Upper lobe of left lung (tissue), 6 donors: ENCODE data around the gene SPDYE2. TPM values are rescaled to one million over a fixed set of nuclear protein-coding genes. Genes with fewer than 3 reads are reported as not detected.
"Not testable (repeated sequence)": the region's sequence is repeated elsewhere in the genome, so short reads cannot be mapped to it uniquely, and the experiment has no call there.

Experiments
- ATAC-seq, 2 donors: fragments of 200-7000 bp; cut with Tn5 transposase; one replicate each; pipeline ENCODE4 v1.9.1; 2022; ENCODE audit warnings: mild to moderate bottlenecking in 2 of 2, moderate library complexity in 2 of 2; ENCODE audit not compliant: low FRiP score in 2 of 2
- DNase-seq, 2 donors: peaks; one replicate each; pipeline ENCODE4 v3.0.0-alpha.2; 2019 to 2020
- H3K27ac ChIP-seq, 4 donors: fragments of 200-600 bp; sonication (generic); one replicate each; pipeline ENCODE4 v1.5.1; 2016 to 2019
- H3K27me3 ChIP-seq, 4 donors: fragments of 200-600 bp; sonication (generic); one replicate each; pipeline ENCODE4 v1.5.1; 2017 to 2019
- H3K36me3 ChIP-seq, 4 donors: fragments of 200-600 bp; sonication (generic); one replicate each; pipeline ENCODE4 v1.5.1; 2016 to 2019
- H3K4me1 ChIP-seq, 4 donors: fragments of 200-600 bp; sonication (generic); one replicate each; pipeline ENCODE4 v1.5.1; 2018 to 2019
- H3K4me3 ChIP-seq, 4 donors: fragments of 200-600 bp; sonication (generic); one replicate each; pipeline ENCODE4 v1.5.1; 2017 to 2019; ENCODE audit warnings: mild to moderate bottlenecking in 2 of 4, moderate library complexity in 1 of 4
- H3K9me3 ChIP-seq, 4 donors: fragments of 200-600 bp; sonication (generic); one replicate each; pipeline ENCODE4 v1.5.1; 2018 to 2019
- WGBS, 2 donors: methylation state at CpG; one replicate each; pipeline ENCODE4 v1.1.5; 2017 to 2018; 5-methylcytosine and 5-hydroxymethylcytosine counted together
- total RNA-seq, 6 donors: library from RNA; depleted of rRNA in 4 of 6; stranded (reverse); fragments of >200 nt in 4 of 6; gene quantifications; one replicate each; pipeline versions ENCODE4 v1.1.0 to v1.2.1, GENCODE V29; 2016 to 2021
- donor health status: DM: no; HTN: no; CAD: no; lungs with moderate emphysema.
- donor health status: DM: no; HTN: yes; CAD: no; lungs with severe emphysema.

The SPDYE2 gene
- total RNA-seq, 6 donors from 2014 or later, result 0.23 to 1.1 TPM; not detected in 4

DNA sequence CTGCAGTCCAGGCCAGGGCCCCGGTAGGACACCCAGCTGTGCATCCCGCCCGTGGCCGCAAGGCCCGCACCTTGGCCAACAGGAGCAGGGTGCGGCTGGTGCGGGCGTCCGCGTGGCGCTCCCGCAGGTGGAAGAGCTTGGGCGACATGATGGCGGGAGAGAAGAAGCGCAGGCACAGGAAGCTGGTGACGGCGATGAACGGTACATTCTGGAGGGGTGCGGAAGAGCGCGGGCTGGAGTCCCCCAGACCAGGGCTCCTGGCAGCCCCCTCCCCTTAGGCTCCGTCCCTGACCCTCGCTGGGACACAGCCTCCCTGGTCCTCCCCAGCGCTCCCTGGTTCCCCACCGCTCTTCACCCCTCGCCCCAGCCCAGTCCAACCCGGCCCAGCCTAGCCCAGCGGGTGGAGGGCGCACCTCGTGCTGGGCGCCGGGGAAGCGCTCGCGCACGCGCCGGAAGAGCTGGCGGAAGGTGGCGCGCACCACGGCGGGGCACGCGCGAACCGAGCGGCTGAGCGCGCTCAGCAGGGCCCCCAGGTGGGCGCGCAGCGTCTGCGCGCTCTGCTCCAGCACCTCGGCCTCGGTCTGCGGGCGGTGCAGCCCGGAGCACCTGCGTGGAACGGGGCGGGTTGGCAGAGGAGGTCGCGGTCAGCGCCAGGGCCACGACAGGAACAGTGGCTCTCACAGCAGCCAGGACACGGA lies 42.8 kb downstream of the SPDYE2 start:
- ATAC-seq, result peak; percentile 0 to 63
- H3K27ac ChIP-seq, H3K9me3 ChIP-seq, H3K27me3 ChIP-seq, H3K36me3 ChIP-seq, H3K4me1 ChIP-seq, DNase-seq, H3K4me3 ChIP-seq: not testable (repeated sequence)
- no CpG with 5 or more reads among the region's 68 CpGs for WGBS, 2 donors

- not testable (repeated sequence) for H3K36me3 ChIP-seq, H3K4me1 ChIP-seq, H3K4me3 ChIP-seq, H3K27me3 ChIP-seq, H3K9me3 ChIP-seq, ATAC-seq, H3K27ac ChIP-seq, DNase-seq
- 79 to 83% methylated on average over 1 to 5 of the region's 10 CpGs for WGBS, 2 donors
Observed at GRCh38 chr7:102596036-102596435, 45.0 kb downstream of the SPDYE2 start.

- no CpG with 5 or more reads among the region's 9 CpGs for WGBS, 2 donors
- H3K36me3 ChIP-seq, H3K4me3 ChIP-seq, H3K9me3 ChIP-seq, DNase-seq, ATAC-seq, H3K4me1 ChIP-seq, H3K27ac ChIP-seq, H3K27me3 ChIP-seq: not testable (repeated sequence)
Observed at GRCh38 chr7:102599699-102600098, 48.7 kb downstream of the SPDYE2 start.

GRCh38 chr7:102602317-102602716 lies 51.3 kb downstream of the SPDYE2 start:
- ATAC-seq, result peak in 1 of 2 donors; percentile 8
- H3K9me3 ChIP-seq, H3K4me3 ChIP-seq, H3K27me3 ChIP-seq, H3K4me1 ChIP-seq, H3K27ac ChIP-seq, H3K36me3 ChIP-seq, DNase-seq: not testable (repeated sequence)
- no CpG with 5 or more reads among the region's 12 CpGs for WGBS, 2 donors

GRCh38 chr7:102604431-102605145 lies 53.6 kb downstream of the SPDYE2 start:
- not testable (repeated sequence) for H3K27ac ChIP-seq, DNase-seq, H3K36me3 ChIP-seq, H3K27me3 ChIP-seq, H3K4me3 ChIP-seq, H3K9me3 ChIP-seq, H3K4me1 ChIP-seq
- 40% methylated on average over 1 of the region's 19 CpGs; no CpG with 5 or more reads in 1 of the 2 donors for WGBS, 2 donors
- peak; percentile 32 to 69 for ATAC-seq

DNA sequence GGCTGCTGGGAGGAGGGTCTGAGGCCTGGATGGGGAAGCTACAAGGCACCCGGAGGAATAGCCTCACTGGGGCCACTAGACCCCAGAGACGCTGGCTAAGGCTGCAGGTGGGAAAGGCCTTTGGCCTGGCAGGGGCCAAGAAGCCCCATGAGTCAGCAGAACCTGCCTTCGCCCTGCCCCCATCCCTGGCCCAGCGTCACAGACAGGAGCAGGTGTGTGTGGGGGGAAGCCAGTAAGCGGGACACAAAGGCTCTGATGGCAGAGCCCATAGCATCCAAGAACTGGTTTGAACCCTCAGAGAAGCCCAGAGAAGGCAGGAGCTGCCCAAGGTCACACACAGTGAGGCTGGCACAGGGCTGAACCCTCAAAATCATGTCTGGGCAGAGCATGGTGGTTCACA lies 55.8 kb downstream of the SPDYE2 start:
- ATAC-seq, result not testable (repeated sequence)
- no CpG with 5 or more reads among the region's 5 CpGs for WGBS, 2 donors

DNA sequence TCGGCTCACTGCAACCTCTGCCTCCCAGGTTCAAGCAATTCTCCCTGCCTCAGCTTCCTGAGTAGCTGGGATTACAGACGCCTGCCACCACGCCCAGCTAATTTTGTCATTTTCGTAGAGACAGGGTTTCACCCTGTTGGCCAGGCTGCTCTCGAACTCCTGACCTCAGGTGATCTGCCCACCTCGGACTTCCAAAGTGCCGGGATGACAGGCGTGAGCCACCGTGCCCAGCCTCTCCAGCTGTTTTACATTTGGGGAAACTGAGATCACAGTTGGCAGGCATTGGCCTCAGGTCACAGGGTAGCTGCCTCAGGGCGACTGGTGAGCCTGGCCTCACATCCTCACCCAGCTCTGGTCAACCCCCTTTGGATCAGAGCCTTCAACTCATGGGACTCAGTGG lies 58.7 kb downstream of the SPDYE2 start:
- ATAC-seq, H3K36me3 ChIP-seq, H3K27me3 ChIP-seq, H3K9me3 ChIP-seq, H3K4me3 ChIP-seq, H3K27ac ChIP-seq, H3K4me1 ChIP-seq: not testable (repeated sequence)
- peak in 1 of 2 donors; percentile 17 for DNase-seq
- no CpG with 5 or more reads among the region's 10 CpGs for WGBS, 2 donors

More for the DNA sequence above, 55.8 kb downstream of the SPDYE2 start:
- not testable (repeated sequence) for H3K36me3 ChIP-seq, H3K27ac ChIP-seq, H3K9me3 ChIP-seq, DNase-seq, H3K4me1 ChIP-seq, H3K4me3 ChIP-seq, H3K27me3 ChIP-seq

DNA sequence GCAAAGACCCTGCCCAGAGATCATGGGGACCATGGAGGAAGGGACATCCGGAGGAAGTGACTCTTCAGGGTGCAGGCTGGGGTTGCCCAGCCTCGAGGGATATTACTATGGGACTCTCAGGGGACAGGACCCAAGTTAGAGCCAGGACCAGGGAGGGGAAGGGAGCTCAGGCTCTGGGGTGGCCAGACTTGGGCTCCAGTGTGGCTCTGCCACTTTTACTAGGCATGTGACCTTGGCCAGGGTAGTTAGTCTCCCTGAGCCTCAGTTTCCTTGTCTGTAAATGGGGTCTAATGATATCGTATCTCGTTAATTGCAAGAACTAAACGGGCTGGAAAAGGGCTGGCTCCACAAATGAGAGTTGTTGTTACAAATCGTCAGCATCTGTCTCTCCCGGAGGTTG lies 59.4 kb downstream of the SPDYE2 start:
- WGBS, 2 donors, result 0% methylated on average over 1 of the region's 7 CpGs; no CpG with 5 or more reads in 1 of the 2 donors
- not testable (repeated sequence) for H3K36me3 ChIP-seq, H3K27me3 ChIP-seq, H3K4me3 ChIP-seq, H3K4me1 ChIP-seq, H3K9me3 ChIP-seq, H3K27ac ChIP-seq
- DNase-seq (peak in 1 of 2 donors; percentile 17), ATAC-seq (peak in 1 of 2 donors; percentile 0)

GRCh38 chr7:102611013-102611674 lies 60.1 kb downstream of the SPDYE2 start:
- peak; percentile 27 to 82 for ATAC-seq
- H3K4me3 ChIP-seq, H3K36me3 ChIP-seq, H3K9me3 ChIP-seq, H3K4me1 ChIP-seq, H3K27me3 ChIP-seq, H3K27ac ChIP-seq, DNase-seq: not testable (repeated sequence)
- no CpG with 5 or more reads among the region's 30 CpGs for WGBS, 2 donors

DNA sequence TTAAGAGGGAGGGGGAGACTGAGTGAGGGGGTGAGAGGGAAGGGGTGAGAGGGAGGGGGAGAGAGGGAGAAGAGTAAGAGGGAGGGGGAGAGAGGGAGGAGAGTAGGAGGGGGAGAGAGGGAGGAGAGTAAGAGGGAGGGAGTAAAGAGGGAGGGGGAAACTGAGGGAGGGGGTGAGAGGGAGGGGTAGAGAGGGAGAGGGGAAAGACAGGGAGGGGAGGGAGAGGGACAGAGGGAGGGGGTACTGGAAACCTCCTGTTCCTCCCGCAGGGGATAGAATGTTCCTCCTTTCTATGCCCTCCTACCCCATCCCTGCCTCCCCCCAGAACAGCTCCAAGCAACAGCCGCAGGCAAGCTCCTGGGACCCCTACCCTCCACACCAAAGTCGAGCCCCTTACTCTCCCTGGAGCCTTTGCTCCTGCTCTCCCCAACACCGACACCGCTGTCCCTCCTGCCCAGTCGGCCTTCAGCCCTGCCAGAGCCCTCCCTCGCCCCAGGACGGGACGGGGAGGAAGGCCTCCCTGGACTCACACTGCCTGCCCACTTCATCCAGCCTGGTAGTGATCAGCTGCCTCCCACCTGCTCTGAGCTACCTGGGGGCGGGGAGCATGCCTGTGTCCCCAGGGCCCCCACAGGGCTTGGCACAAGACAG lies 60.8 kb downstream of the SPDYE2 start:
- DNase-seq, result peak; percentile 19 to 61
- WGBS, 2 donors, result 10 to 18% methylated on average over 4 to 7 of the region's 10 CpGs
- ATAC-seq, H3K4me3 ChIP-seq, H3K36me3 ChIP-seq, H3K4me1 ChIP-seq, H3K9me3 ChIP-seq, H3K27me3 ChIP-seq: not testable (repeated sequence)
- H3K27ac ChIP-seq, result peak overlapping the region in 2 of 4 donors; percentile 76 to 79
